DMS79 treated with DMSO at 0.1 percent for 48 hours (cell line): ENCODE measurements around the gene ME3.
"Not testable (repeated sequence)": the region's sequence is repeated elsewhere in the genome, so short reads cannot be mapped to it uniquely, and the experiment has no call there.

ENCODE experiments used
- DNase-seq: peaks from one replicate; lab custom pipeline; 2025; lab: John Stamatoyannopoulos, UW

ME3 gene

DNA sequence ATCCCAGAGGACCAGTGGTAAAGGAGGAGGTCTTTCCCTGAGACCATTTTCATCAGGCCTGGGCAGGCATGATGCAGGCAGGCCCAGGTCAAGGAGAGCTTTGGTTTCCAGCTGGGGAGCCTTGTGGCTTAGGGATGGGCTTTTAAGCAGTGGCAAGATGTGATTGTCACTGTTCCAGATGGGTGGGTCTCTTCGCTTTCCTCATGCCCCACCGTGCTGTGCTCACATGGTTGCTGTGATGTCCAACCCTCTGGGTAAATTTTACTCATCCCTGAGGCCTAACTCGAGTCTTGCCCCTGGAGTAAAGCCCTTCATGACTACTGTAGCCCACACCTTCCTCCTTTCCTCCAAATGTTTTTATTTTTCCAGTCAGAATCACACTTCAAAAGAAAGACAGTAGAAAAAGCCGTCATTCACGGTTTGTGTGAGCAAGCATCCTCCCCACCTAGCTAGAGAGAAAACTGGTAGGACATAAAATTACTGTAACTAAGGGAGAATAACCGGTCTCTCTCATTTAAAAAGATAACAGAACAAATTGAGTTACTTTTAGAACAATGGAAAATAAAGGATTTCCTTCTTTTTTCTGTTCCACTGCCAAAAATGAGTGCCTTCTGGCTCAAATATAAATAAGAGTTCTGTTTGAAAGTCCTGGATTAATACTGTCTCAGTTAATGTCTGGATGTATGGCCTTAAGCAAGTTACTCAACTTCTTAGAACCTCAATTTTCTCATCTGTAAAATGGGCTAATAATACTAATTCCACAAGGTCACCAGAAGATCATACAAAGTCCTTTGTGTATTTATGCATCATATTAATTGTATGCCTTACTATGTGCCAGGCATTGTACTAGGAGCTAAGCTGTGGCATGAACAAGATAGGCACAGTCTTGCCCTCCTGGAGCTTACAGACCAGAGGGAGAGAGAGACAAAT, 84.9 kb downstream of the ME3 start:
- DNase-seq = peak; percentile 61

DNA sequence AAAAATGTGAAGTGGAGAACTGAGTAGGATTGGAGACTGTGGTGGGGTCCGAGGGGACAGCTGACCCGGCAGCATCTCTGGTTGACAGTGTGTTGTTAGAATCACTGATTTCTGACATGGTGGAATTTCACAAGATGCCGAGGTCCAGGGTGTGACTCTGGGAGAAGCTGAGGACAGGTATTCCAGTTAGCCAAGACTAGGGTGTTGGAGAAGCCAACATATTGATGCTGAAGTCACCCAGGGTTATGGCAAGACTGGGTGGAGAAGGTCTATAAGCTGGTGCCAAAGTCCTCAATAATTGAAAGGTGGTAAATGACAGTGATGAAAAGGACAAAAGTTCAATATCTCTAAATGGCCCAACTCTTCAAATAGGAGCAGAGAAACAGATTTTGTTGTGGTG, 86.1 kb downstream of the ME3 start:
- DNase-seq = no peak

DNA sequence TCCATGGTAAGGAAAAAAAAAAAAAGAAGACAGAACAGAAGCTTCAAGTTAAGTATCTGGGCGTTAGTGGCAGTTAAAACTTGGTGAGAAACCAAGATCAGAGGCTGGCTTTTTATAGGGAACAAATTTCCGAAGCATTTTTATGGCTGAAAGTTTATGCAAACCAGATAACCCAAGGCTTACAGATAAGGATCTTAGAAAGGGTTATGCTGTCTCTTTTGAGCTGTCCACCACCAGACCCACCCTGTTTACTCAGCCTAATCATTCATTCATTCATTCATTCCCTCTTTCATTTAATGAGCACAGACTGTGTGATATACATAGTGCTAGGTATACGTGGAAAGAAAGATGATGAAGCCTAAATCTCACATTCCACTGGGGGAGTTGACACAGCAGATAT, 89.5 kb downstream of the ME3 start:
- no peak for DNase-seq

DNA sequence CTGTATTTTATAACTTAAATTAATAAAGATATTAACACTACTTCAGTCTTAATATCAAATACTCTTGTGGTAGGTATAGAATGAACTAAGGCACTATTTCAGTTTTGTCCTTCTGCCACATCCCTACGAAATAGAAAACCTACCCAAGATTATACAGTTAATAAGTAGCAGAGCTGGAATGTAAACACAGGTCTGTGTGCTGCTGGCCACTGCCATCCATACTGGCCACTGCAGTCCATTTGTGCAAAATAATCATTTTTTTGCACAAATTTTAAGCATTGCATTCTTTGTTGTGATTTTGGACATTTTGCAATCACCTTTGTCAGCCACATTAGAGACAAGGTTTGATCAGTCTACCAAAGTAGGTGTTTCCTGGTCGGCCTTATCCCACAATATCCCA, 91.9 kb downstream of the ME3 start:
- no peak for DNase-seq

DNA sequence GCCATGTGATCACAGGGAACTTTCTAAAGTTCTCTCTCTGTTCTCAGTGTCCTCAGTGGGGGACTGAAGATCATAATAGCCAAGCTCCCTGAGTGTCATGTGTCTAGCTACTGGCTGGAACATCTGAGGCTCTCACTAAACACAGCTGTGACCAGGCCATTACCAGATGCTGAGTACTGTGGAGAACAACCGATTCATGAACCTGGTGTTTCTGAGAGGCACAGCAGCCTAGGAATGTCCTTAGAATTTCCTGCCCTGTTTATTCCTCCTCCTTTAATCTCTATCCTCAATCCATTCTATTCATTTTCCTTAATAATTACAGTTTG, 93.0 kb downstream of the ME3 start:
- no peak for DNase-seq

DNA sequence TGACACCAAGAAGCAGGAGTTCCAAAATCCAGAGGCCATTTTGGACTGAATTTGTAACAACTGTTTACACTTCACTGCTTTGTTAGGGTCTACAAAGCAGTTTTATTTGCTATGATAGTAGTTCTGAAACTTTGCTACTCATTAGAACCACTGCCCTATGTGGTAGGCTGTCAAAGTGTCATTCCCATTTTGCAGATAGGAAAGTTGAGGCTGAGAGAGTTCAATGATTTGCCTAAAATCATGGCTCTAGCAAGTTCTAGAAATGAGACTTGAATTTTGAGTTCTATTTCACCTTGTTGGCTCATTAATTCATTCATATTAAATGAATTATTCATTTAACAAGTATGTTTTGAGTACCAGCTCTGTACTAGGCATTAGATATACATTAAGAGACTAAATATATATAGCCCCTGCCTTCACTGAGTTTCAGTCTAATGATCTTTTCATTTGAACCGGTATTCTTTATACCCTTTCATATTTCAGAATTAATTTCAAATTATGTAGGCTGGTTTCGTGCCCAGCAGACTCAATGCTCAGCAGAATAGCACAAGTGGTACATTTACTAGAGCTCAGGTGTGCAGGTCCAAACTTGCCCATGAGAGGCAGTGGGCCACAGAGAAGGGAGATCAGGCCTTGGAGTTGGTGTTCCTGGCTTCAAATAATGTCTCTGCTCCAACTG, 93.5 kb downstream of the ME3 start:
- DNase-seq = peak; percentile 16

DNA sequence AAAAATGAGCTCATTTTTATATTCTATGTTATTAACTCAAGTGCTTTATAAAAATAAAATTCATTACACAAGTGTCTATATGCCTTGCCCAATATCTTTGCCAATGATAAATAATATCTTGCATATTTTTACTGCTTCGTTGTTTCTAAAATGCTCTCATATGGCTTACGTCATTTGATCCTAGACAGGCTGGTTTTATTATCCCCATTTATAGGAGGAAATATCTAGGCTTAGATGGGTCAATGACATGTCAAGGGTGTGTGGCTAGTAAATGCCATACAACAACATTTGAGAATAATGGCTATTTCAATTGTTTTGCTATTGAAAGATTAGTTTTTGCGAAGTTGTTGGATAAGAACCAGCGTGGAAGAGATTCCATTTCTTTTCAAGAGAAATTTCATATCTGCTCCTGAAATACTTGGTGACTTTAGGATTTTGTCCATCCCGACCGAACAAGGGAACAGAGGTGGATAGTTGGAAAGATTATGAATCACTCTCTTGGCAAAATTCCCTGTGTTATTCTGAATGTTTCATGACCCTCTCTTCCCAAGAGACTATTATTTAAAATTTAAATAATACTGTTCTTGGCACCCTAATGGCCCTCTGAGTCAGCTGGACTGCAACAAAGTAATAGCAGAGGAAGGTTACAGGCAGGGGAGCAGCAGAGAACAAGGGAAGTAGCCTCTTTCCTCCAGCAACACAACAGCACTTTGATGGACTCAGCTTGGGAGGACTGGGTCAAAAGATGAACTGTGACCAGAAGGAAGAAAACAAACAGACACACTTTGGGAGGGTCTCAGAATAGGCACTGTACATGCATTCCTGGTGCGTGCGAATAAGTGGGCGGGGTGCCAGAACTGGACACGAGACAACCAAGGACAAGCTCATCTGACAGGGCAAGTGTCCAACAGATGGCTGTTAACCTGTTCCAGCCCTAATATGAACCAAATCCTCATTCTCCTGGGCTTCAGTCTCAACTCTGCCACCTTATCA, 94.5 kb downstream of the ME3 start:
- DNase-seq = peak; percentile 57

DNA sequence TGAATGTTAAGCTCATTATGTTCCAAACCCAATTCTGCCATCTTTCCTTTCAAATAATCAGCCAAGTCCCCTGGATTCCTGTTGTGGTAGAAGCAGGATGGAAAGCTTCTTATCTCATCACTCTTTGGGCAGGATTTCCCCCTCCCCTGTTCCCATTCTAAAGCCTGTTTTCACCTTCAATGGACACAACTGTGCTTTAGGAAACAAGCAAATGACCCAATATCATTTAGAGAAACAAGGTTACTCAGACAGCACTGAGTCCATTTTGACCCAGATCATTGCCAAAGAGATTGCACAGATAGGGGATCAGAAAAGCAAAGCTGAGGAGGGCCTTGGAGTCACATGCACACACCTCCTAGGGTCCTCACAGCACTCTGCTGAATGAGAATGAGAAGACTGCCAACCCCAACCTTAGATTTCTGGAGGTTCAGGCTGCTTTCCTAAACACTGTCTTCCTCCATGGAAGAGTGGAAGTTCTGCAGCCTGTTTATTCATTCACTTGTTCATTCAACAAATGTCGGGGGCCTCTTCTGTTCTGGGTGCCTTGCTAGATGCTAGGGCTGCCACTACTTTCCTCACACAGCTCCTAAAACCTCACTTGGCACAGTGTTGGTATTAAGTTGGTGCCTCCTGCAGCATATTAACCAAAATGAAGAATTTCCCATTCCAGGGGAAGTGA, 95.3 kb downstream of the ME3 start:
- DNase-seq = no peak

DNA sequence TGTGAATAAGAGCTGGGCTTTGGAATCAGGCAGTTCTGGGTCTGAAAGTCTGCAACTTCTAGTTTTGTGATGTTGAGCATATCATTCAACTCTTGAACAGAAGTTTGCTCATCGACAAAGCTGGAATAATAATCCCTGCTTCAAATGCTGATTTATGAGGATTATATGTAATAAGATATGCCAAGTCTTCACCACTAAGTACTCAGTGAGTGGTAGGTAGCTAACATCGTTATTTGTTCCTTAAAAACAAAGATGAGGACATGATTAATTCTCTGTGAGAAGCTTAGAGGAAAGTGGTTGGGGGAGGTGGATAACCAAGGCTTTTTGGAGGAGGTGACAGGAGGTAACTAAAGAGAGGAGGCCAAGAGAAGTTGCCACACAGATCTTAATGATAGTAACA, 96.5 kb downstream of the ME3 start:
- no peak for DNase-seq

DNA sequence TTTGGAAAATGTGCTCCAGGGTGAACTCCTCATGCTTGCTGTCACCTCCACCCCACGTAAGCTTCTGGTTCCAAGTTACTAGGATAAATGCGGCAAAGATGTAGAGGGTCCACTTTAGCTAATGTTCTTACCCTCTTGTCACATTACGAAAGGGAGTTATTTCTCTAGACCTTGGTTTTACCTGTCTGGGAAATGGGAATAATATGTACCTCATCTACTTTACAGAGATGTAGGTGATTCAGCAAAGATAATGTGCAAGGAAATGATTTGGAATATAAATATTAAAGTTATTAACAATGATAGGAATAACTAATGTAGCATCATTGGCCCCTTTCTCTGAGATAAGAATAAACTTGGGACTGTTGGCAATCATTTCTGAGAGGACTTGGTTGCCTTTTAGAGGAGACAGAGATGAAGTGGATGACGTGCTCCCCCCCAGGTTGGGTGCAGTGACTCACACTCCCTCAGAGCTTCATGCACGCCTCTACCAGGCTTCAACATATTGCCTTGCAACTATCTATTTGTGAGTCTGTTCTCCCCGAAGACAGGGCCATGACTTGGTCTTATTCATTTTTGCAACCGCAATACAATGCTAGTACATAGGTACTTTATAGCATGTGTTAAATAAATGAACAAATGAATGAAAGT, 97.1 kb downstream of the ME3 start:
- no peak for DNase-seq

DNA sequence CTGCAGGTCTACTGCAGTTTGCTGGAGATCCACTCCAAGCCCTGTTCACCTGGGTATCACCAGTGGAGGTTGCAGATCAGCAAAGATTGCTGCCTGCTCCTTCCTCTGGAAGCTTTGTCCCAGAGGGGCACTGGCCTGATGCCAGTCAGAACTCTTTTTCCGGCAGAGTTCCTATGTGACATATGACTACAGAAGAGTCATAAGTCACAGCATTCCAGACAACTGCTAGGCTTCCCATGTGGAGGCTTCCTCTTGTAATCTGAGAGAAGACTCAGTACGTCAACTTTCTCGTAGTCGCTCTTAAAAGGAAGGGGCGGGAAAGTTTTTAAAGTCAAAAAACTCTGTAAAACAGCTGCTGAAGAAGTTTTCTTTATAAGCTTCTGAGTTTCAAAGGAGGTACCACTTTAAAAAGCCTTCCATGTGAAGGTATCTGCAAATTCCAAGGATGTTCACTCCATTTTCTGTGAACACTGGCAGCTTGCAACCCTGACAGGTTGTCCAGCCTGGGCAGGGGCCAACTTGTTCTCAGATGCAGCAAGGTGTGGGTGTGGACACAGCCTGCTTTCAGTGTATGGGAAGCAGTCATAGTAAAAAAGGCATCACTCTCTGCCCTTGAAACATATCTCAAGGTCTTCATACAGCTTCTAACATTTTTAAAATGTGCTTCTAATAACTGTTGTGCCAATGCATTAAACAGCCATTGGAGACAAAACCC, 97.8 kb downstream of the ME3 start:
- no peak for DNase-seq

DNA sequence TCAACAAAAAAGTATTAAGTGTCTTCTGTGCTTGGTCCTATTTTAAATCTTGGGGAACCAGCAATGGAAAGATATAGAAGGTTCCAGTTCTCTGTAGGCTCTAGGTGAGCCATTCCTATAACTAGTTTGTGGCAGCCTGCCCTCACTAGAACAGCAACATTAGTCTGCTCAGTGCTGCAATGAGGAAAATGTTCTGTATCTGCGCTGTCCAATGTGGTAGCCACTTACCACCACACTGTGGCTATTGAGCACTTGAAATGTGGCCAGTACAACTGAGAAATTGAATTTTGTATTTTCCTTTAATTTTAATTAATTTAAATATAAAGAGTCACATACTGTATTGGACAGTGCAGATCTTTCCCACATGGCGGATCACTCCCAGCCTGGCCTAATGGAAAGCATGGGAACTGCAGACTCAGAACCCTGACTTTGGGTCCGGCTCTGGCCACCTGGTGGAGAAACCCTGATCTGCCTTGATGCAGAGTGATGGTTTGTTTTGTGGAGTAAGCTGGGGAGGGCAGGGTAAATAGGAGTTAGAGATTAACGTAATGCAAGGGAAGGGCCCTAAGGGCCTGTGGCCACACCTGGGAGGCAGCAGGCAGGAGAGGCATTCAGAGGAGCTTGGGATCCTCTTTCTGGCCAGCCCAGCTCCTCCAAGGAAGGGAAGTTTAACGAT, 101.0 kb downstream of the ME3 start:
- DNase-seq = no peak

DNA sequence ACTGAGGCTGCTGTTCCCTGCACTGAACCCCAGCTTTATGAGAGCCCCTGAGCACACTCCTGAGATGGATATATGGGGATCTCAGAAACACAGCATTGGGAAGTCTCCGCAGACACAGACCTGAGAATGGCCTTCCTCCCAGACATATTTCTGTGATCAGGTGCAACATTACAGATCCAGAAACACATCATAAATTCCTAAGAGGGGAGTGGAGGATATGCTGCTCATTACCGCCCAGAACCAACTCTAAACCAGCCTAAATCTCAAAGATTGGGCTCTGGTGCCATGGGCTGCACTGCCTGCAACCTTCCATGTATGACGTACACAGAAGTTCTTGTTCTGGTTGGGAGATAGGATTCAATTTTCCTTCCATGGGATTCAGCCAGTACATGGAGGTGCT, 102.0 kb downstream of the ME3 start:
- DNase-seq = no peak

DNA sequence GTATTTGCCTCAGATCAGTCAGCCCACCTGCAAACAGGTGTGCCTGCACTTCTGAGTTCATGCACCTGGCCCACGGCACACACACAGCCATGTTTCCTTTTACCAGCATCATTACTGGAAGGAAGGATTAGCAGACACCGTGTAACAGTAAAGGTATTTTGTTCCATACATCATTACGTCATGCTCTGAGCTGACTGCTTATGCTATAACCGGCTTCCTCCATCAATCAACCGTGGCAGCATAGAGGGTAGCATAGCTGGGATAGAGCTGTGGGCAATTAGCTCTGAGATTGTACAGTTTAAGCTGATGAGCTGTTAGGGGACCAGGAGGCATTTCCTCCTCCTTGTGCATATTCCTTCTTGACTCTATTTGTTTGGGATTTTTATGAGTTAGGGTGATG, 102.4 kb downstream of the ME3 start:
- DNase-seq = no peak

DNA sequence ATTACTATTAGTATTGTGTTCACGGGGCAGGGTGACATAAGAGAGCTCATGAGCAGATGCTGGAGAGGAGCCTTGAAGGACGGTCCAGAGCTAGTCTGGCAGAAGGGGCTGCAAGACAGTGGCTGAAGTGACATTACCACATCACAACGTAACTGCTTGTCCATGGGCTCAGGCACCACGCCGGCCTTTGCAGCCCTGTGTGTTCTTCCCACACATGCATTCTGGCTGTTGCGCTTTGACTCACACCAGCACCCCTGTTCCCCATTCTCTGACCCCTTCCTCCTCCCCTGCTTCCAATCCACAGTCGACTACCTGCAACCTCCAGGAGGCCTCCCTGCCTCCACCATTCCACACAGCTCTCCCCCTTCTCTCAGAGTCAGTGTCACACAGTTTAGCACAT, 103.3 kb downstream of the ME3 start:
- no peak for DNase-seq

DNA sequence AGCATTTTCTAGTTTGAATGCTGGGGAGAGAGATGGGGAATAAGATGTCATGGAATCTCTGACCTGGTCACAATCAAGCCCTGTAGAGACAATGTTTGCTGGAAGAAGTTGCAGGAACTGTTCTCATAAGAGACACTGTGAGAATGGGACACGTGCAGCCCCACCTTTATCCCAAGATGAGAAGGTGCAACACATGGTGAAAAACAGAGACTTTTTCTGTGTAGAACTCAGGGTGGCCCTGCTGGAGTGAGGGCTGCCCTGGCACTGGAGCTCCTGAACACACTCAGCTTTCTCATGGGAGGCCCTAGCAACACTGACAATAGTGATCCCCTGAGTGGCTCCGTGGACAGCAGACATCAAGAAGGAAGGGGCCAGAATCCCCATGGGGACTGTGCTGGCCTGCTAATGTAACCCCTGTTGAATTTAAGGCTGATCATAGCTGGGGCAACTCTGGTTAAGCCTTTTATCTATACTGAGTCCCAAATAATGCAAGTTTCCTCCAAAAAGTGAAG, 106.6 kb downstream of the ME3 start:
- DNase-seq = no peak

DNA sequence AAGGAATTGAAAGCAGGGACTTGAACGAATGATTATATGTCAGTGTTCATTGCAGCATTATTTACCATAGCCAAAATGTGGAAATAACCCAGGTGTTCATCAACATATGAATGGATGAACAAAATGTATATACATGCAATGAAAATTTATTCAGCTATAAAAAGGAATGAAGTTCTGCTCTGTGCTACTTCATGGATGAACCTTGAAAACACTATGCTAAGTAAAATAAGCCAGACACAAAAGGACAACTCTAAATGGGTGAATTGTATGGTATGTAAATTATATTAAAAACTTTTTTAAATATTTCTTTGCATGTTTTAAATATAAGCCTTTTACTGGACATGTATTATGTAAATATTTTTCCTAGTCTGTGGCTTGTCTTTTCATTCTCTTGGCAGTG, 107.0 kb downstream of the ME3 start:
- no peak for DNase-seq

DNA sequence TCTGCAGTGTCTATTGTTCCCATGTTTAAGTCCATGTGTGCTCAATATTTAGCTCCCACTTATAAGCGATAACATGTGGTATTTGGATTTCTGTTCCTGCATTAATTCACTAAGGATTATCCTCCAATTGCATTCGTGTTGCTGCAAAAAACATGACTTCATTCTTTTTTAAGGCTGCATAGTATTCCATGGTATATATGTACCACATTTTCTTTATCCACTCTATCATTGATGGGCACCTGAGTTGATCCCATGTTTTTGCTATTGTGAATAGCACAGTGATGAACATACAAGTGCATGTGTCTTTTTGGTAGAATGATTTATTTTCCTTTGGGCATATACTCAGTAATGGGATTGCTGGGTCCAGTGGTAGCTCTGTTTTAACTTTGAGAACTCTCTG, 109.6 kb downstream of the ME3 start:
- DNase-seq = not testable (repeated sequence)

DNA sequence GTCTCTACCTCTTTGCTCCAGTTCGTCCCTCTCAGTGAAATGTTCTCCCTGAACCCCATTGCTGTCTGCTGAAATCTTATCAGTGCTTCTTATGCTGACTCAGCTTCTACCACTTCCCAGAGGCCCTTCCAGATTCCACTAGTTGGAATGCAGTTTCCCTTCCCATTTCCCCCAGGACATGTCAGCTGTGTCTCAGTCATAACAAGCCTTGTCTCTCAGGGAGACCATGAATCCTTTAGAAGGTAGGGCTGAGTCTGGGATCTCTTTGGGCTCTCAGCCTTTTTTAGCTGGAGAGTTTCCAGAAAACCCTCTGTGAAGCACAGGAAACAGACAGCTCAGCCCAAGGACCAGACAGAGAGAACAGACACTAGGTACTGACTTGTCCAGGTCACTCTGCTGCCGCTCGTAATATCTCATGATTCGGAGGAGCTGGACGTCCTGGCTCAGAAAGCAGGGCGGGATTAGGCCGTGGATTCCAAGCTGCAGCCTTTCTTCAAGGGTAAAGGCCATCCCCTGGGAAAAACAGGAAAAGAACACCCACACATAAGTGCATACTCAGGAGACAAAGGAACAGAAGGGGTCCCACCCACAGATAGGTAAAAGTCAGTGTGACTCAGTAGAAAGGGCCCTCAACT, 113.0 kb downstream of the ME3 start:
- no peak for DNase-seq
